Measurements from ENCODE around the gene NMT1. TPM values are rescaled to one million over a fixed set of nuclear protein-coding genes. Genes with fewer than 3 reads are reported as not detected.

The NMT1 gene
- total and polyA plus RNA-seq, 2 of the 13 experiments (the other 11 are each of a cell fraction or from before 2014, with no cell fraction given): 75.7 to 142 TPM

DNA sequence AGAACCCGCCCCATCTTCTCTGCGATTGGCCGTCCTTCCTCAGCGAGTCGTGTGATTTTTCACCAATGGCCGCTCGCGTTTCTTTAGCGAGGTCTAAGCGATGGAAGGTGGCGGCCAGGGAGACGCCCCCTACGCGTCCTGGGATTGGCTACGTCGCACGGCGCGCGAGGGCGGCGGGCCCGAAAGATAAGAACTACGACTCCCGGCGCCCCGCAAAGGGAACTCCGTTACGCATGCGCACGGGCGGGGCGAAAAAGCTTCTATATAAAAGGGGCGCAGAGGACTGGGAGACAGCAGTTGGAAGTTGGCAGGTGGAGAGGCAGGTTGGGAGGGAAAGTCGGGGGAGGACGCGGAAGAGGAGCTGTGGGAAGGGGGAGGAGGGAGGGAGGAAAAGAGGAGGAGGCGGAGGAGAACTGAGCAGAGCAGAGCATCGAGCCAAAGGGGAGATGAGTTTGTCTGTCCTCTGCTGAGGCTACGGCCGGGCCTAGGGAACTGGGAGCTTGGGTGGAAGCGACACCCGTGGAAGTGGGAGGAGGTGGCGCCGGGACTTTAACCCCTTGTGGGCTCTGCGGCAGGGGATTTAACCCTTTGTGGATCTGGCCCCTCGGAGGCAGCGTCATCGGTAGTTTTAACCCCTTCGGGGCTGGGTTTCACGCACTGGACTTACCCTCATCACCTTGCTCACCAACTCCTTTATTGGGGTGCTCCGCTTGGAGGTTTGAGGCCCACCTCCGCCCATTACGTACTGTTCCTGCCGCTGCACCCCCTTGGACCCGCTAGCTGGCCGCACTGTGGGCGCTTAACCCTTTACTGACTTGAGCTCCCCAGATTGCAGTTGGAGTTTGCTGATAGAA lies 87.3 kb downstream of the NMT1 start, which contains the start of gene HEXIM1 (continued):
- TF ChIP-seq, protein P1, sequence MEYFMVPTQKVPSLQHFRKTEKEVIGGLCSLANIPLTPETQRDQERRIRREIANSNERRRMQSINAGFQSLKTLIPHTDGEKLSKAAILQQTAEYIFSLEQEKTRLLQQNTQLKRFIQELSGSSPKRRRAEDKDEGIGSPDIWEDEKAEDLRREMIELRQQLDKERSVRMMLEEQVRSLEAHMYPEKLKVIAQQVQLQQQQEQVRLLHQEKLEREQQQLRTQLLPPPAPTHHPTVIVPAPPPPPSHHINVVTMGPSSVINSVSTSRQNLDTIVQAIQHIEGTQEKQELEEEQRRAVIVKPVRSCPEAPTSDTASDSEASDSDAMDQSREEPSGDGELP (IDR thresholded peaks at IDR 0.05; ENCODE audit: borderline replicate concordance, low read depth): peak; percentile 45; the same call in 1 of the 2 replicates
- TF ChIP-seq ZFYVE20 (CRISPR knock-in tag; IDR thresholded peaks at IDR 0.05; ENCODE audit: borderline replicate concordance, low read depth) (no peak; the same call in 1 of the 2 replicates), FOXM1 (CRISPR knock-in tag; IDR thresholded peaks at IDR 0.05) (no peak), ZNF777 (CRISPR knock-in tag; IDR thresholded peaks at IDR 0.05) (peak; percentile 14; the same call in 1 of the 2 replicates), ZNF430 (CRISPR knock-in tag; IDR thresholded peaks at IDR 0.05) (no peak), KMT2A (CRISPR knock-in tag; IDR thresholded peaks at IDR 0.05) (peak; percentile 50; the same call in 1 of the 2 replicates), HMG20A (CRISPR knock-in tag; IDR thresholded peaks at IDR 0.05; ENCODE audit: borderline replicate concordance) (no peak; the same call in 1 of the 2 replicates), PLRG1 (conservative IDR thresholded peaks at IDR 0.05) (no peak), MATR3 (CRISPR knock-in tag; IDR thresholded peaks at IDR 0.05) (no peak), HDAC2 (CRISPR knock-in tag; IDR thresholded peaks at IDR 0.05) (peak; percentile 86), KDM2A (CRISPR knock-in tag; IDR thresholded peaks at IDR 0.05; ENCODE audit: borderline replicate concordance, low read depth) (peak; percentile 88; the same call in 1 of the 2 replicates), KLF9 (CRISPR knock-in tag; IDR thresholded peaks at IDR 0.05; ENCODE audit: low read depth) (no peak), PCBP1 (IDR thresholded peaks at IDR 0.05; ENCODE audit: borderline replicate concordance, low read depth, low read length) (peak; percentile 99), MEIS2 (CRISPR knock-in tag; IDR thresholded peaks at IDR 0.05) (peak; percentile 69; the same call in 1 of the 2 replicates), GATA4 (IDR thresholded peaks at IDR 0.05; ENCODE audit: borderline replicate concordance, low read depth) (peak; percentile 99), TBX3 (IDR thresholded peaks at IDR 0.05; ENCODE audit: borderline replicate concordance) (peak; percentile 81; the same call in 1 of the 2 replicates), ZNF720 (CRISPR knock-in tag; IDR thresholded peaks at IDR 0.05) (peak; percentile 86), ZBTB7A (CRISPR knock-in tag; IDR thresholded peaks at IDR 0.05) (peak; percentile 95; the same call in 1 of the 2 replicates), FOXA1 (IDR thresholded peaks at IDR 0.05) (no peak), FOXA1 (CRISPR knock-in tag; IDR thresholded peaks at IDR 0.05) (no peak), RFXANK (CRISPR knock-in tag; IDR thresholded peaks at IDR 0.05) (no peak), TAF1 (CRISPR knock-in tag; IDR thresholded peaks at IDR 0.05) (peak; percentile 94), SNAI1 (CRISPR knock-in tag; IDR thresholded peaks at IDR 0.05; ENCODE audit: borderline replicate concordance) (peak; percentile 55; the same call in 1 of the 2 replicates)
- TF ChIP-seq, protein P2, sequence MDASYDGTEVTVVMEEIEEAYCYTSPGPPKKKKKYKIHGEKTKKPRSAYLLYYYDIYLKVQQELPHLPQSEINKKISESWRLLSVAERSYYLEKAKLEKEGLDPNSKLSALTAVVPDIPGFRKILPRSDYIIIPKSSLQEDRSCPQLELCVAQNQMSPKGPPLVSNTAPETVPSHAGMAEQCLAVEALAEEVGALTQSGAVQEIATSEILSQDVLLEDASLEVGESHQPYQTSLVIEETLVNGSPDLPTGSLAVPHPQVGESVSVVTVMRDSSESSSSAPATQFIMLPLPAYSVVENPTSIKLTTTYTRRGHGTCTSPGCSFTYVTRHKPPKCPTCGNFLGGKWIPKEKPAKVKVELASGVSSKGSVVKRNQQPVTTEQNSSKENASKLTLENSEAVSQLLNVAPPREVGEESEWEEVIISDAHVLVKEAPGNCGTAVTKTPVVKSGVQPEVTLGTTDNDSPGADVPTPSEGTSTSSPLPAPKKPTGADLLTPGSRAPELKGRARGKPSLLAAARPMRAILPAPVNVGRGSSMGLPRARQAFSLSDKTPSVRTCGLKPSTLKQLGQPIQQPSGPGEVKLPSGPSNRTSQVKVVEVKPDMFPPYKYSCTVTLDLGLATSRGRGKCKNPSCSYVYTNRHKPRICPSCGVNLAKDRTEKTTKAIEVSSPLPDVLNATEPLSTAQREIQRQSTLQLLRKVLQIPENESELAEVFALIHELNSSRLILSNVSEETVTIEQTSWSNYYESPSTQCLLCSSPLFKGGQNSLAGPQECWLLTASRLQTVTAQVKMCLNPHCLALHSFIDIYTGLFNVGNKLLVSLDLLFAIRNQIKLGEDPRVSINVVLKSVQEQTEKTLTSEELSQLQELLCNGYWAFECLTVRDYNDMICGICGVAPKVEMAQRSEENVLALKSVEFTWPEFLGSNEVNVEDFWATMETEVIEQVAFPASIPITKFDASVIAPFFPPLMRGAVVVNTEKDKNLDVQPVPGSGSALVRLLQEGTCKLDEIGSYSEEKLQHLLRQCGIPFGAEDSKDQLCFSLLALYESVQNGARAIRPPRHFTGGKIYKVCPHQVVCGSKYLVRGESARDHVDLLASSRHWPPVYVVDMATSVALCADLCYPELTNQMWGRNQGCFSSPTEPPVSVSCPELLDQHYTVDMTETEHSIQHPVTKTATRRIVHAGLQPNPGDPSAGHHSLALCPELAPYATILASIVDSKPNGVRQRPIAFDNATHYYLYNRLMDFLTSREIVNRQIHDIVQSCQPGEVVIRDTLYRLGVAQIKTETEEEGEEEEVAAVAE (CRISPR knock-in tag; IDR thresholded peaks at IDR 0.05; ENCODE audit: borderline replicate concordance): peak; percentile 81
- TF ChIP-seq, protein P3, sequence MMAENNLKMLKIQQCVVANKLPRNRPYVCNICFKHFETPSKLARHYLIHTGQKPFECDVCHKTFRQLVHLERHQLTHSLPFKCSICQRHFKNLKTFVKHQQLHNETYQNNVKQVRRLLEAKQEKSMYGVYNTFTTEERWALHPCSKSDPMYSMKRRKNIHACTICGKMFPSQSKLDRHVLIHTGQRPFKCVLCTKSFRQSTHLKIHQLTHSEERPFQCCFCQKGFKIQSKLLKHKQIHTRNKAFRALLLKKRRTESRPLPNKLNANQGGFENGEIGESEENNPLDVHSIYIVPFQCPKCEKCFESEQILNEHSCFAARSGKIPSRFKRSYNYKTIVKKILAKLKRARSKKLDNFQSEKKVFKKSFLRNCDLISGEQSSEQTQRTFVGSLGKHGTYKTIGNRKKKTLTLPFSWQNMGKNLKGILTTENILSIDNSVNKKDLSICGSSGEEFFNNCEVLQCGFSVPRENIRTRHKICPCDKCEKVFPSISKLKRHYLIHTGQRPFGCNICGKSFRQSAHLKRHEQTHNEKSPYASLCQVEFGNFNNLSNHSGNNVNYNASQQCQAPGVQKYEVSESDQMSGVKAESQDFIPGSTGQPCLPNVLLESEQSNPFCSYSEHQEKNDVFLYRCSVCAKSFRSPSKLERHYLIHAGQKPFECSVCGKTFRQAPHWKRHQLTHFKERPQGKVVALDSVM (CRISPR knock-in tag; IDR thresholded peaks at IDR 0.05): peak; percentile 72

Data from HepG2 (cell line).